ENCODE measurements around the gene FDX1. TPM values are rescaled to one million over a fixed set of nuclear protein-coding genes. Genes with fewer than 3 reads are reported as not detected.

FDX1 gene
- total RNA-seq, 2 donors from 2014 or later, result 8.0 to 16.9 TPM

GRCh38 chr11:110424775-110425444 is 4.8 kb upstream of the FDX1 start:
- TF ChIP-seq CTCF (IDR thresholded peaks at IDR 0.05), result no peak
- Histone ChIP-seq H3K27me3 (replicated peaks; ENCODE audit: insufficient read depth) (no peaks in the 10 kb centered on the region), H3K4me3 (no peak overlapping the region), H3K4me1 (ENCODE audit: control insufficient read depth in 1 of 2, low read depth in 2 of 2) (peaks cover 0 to 3% of the 10 kb centered on the region in 2 donors), H3K36me3 (no peaks in the 10 kb centered on the region), H3K9me3 (no peaks in the 10 kb centered on the region), H3K27ac (no peak overlapping the region)
- ATAC-seq (ENCODE audit: insufficient number of reproducible peaks, low FRiP score, low read depth) (no peak), DNase-seq (ENCODE audit: low spot score) (no peak)

- no peak overlapping the region for H3K4me3 ChIP-seq
- no peak overlapping the region for H3K27ac ChIP-seq
- no peak for TF ChIP-seq CTCF (IDR thresholded peaks at IDR 0.05)
- no peaks in the 10 kb centered on the region for H3K27me3 ChIP-seq (replicated peaks; ENCODE audit: insufficient read depth)
- peaks cover 1 to 3% of the 10 kb centered on the region in 2 donors for H3K4me1 ChIP-seq (ENCODE audit: control insufficient read depth in 1 of 2, low read depth in 2 of 2)
- H3K9me3 ChIP-seq, result no peaks in the 10 kb centered on the region
- no peak for DNase-seq (ENCODE audit: low spot score)
- H3K36me3 ChIP-seq, result no peaks in the 10 kb centered on the region
- ATAC-seq (ENCODE audit: insufficient number of reproducible peaks, low FRiP score, low read depth), result no peak
These were observed 3.8 kb upstream of the FDX1 start for GRCh38 chr11:110425751-110426545.

GRCh38 chr11:110428040-110428439 is 1.7 kb upstream of the FDX1 start:
- Histone ChIP-seq H3K4me3 (no peak overlapping the region), H3K27ac (no peak overlapping the region), H3K4me1 (ENCODE audit: control insufficient read depth in 1 of 2, low read depth in 2 of 2) (peaks cover 6 to 17% of the 10 kb centered on the region in 2 donors), H3K27me3 (replicated peaks; ENCODE audit: insufficient read depth) (no peaks in the 10 kb centered on the region), H3K9me3 (no peaks in the 10 kb centered on the region), H3K36me3 (no peaks in the 10 kb centered on the region)
- TF ChIP-seq CTCF (IDR thresholded peaks at IDR 0.05), result no peak
- ATAC-seq (ENCODE audit: insufficient number of reproducible peaks, low FRiP score, low read depth) (no peak), DNase-seq (ENCODE audit: low spot score) (no peak)

GRCh38 chr11:110428956-110429730 is 605 bp upstream of the FDX1 start:
- Histone ChIP-seq H3K4me3 (peak overlapping the region; percentile 86), H3K27ac (peak overlapping the region; percentile 63 to 87), H3K36me3 (no peaks in the 10 kb centered on the region), H3K9me3 (no peaks in the 10 kb centered on the region), H3K4me1 (ENCODE audit: control insufficient read depth in 1 of 2, low read depth in 2 of 2) (peaks cover 12 to 24% of the 10 kb centered on the region in 2 donors), H3K27me3 (replicated peaks; ENCODE audit: insufficient read depth) (no peaks in the 10 kb centered on the region)
- DNase-seq (ENCODE audit: low spot score) (no peak), ATAC-seq (ENCODE audit: insufficient number of reproducible peaks, low FRiP score, low read depth) (no peak)
- no peak for TF ChIP-seq CTCF (IDR thresholded peaks at IDR 0.05)

Measured in thoracic aorta (tissue), 2 donors.